ENCODE data around the gene LOXHD1.

LOXHD1 gene

DNA sequence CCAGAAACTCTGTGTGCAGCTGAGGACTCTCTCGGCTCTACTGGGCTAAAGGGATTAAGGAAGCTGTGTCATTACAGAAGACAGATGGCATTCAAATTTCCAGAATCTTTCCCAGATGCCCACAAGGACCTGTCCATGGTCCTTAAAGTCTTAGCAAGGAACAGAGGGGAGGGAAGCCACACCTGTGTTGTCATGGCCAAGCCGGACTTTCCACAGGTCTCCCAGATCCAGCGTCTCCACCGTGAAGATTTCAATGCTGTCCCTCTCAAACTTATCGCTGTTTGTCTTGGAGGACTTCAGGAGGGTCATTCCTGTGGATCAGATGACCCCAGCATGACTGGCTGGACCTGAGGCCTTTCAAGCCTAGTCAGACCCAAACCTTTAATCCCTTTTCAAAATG is 114.5 kb downstream of the LOXHD1 start:
- no peak for DNase-seq (ENCODE audit: low spot score)

DNA sequence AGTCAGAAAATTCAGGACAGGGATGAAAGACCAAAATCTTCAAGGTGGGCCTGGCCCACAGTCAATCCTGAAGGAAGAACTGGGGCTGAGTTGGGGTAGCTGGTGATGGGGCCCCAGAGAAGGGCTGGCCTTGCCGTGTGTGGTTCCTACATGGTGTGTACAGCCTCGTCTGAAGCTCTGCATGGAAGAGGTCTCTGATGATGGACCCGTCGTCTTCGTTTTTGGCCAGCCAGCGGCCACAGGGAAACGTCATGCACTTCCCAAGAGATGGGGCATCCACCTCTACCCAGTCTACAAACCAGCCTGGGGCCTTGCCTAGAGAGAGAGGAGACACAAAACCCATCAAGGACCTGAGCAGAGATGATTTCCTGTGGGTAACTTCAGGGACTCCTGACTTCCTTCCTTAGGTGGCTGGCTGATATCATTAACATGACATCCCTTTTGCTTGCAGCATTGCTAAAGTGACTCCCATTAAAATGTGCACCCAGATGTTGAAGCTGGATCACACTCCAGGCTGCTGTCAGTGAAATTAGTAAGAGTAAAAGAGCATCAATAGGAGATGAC is 115.3 kb downstream of the LOXHD1 start:
- DNase-seq (ENCODE audit: low spot score) = no peak

DNA sequence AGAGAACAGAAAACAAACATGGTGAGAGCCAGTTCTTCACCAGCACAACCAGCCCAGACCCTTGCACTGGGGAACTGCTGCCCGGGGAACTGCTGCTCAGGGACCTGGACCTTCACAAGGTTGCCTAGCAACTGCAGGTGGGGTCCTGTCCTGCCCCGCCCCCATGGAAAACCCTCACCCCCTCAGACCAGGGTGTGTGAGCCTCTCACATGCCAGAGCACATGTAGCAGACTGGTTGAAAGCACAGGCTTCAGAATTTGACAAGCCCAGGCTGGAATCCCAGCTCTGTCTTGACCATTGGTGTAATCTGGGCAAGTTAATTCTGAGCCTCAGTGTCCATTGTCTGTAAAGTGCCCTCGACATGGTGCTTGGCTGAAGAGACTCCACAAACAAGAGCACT is 118.6 kb downstream of the LOXHD1 start:
- DNase-seq (ENCODE audit: low spot score) = no peak

DNA sequence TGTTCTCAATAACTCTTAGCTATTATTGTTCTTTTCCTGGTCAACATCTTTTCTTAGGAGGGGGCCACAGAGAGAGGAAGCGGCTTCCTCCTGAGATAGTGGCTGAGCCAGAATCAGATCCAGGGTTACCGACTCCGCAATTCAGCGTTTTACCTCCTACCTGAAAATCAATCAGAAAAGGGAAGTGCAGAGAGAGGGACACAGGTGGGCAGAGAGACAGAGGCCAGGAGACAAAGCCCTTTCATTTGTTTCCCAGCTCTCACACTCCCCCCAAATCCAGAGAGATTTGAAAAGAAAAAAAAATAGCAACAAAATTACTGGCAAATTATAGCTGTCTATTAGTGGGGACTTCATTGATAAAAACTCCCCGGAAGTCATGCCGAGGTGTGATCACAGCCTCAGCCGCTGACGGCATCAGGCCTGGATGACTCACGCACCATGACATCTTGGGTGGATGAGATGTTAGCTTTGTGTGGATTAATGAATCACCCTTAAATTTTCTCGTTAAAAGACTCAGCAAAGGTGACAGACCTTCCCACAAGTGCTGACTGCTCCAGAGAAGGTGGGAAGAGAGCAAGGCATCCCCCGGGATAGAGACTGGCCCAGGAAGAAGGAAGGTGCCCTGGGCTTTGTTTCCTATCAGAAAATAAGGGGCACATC is 120.7 kb downstream of the LOXHD1 start:
- no peak for DNase-seq (ENCODE audit: low spot score)

DNA sequence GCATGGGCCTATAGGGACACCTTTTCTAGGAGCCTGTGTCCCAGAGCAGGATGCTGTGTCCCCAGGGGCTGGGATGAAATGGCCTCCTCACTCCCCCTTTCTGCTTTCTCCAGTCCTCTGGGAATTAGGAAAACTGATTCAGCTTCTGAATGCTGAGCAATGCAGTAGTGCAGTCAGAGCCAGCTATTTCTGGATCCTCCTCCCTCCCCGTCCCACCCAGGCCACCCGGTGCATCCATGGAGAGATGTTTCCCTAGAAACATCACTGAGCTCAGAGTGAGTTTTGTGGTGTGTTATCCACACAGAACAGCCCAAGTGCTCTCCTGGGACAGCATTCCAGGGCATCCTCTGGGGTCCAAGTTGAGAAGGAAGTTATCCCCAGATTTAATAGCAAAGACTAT is 125.5 kb downstream of the LOXHD1 start:
- DNase-seq (ENCODE audit: low spot score) = no peak

DNA sequence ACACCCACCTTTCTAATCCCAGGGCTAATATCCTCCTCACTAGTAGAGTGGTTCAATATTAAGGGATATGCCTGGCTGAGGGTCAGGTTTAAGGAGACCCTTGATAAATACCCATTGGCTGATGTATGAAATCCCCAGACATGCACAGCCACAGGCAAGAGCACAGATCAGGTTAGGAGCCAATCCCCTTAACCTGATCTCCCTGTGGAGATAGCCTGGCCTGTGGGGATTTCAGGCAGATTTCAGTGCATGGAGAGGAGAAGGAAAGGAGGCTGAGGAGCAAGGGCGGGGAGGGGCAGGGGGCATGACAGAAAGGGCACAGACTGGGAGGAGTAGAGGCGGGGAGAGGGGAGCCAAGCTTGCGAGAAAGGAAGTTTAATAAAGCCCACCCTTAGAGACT is 129.0 kb downstream of the LOXHD1 start:
- DNase-seq (ENCODE audit: low spot score) = no peak

DNA sequence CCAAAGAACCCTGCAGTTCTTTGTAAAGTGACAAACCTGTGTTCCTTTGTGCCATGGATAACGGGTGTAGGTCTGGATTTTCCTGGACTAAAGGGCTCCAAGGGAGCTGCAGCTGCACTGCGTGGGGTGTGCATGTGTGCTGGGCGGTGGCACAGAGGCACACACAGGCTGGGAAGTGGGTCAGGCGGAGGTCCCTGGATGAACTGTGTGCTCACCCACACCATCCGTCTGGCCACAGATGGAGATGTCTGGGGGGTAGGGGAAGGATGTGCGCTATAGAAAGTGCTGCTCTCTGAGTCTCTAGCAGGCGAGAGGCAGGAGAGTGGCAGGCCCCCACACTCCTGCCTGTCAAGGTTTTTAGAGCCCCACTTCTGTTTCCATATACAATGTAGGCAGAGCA is 137.2 kb downstream of the LOXHD1 start:
- no peak for DNase-seq (ENCODE audit: low spot score)

DNA sequence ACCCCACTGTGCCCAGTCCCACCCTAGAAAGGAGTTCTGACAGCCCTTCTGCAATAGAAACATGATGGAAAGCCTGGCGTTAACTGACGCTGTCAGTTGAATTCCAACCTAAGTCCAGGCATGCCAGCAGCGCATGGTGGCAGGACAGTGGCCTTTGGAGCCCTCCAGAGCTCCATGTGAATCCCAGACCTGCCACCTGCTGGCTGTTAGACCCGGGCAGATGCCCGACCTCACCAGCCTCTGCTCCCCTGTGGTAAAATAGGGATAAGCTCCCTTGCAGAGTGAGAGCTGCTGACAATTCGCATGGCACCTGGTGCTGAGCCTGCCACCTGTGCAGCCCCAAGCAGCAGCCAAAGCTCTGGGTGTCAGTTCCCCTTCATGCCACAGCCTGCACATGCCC is 138.6 kb downstream of the LOXHD1 start:
- no peak for DNase-seq (ENCODE audit: low spot score)

DNA sequence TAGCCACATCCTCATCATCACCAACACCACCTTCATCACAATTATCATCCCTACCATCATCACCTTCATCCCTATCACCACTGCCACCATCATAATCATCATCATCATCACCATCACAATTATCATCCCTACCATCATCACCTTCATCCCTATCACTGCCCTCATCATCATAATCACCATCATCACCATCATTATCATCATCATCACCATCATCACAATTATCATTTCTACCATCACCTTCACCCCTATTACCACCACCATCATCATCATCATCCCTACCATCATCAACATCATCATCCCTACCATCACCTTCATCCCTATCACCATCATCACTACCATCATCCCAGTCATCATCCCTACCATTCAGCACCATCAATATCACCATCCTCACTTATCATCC is 140.5 kb downstream of the LOXHD1 start:
- no peak for DNase-seq (ENCODE audit: low spot score)

DNA sequence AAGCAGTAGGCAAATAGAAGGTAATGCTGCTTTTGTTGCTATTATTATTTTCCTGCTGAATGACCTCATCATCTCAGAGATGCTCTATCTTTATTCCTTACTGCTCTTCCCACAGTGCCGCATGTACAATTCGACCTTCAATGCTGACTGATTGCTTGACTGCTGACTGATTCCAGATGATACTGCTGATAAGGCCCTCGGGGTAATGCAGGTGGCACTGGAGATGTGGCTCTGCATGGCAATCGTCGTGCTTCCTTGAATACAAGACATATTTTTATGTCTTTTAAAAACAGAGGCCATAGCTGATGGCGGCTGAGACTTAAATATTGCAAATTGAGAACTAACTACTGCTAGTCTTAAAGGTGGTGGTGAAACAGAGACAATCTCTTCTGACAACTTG is 146.6 kb downstream of the LOXHD1 start:
- no peak for DNase-seq (ENCODE audit: low spot score)

DNA sequence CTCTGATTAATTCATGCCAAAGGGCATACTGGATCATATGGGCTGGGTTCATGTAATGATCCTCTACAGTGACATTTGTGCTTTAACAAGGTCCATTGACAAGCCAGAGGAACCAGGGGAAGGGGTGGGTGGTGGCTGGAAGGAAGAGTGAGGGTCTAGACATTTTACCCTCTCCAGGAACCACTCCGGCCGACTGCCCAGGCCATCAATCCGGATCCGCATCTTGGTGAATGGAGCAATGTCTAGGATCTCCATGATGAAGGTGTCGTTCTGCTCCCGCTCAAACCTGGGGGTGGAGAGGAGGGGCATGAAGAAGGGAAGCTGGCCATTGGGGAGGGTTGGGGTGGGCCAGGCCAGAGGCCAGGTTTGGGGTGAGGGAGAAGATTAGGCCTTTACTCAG is 147.5 kb downstream of the LOXHD1 start:
- DNase-seq (ENCODE audit: low spot score) = no peak

DNA sequence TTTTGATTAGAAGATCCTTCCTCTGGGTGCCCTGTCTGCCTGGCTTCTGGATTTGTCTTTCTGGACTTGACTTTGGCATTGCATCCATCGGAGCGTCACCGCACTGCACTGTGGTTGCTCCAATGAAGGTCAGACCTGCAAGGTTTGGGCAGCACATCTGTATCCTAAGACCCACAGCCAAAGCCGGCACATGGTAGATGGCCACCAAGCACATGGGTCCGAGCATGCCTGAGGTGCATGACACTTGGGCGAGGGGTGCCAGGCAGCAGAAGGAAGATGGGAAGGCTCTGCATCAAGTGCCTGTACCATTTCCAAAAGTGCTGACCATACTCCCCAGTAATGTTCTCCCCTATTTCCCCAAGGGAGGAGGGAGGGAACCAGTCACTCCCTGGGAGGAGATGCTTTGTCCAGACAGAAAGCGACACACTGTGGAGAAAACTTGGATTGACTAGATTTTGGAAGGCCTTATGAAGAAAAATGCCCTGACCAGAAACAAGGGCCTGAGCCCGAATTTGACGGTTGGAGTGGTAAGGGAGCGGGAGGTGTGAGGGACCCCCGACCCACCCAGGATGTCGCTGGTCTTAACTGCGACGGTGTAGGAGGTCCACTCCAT is 149.9 kb downstream of the LOXHD1 start:
- DNase-seq (ENCODE audit: low spot score) = no peak

DNA sequence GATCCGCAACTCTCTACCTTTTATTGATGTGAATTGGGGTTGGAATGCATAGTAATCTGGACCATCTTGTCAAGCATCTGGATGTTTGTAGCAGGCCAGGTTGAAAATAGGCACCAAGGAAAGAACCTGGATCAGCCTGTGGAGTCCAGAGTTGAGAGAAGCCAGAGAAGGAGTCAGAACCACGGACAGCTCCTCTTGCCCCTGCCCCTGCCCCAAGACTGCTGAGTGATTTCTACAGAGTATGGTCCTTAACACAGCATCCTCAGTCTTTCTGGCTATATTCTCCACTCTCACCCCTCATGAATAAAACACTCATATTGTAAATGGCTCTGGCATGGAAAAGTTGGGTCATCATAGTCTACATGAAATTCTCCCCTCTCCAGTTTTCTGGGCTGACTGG is 154.6 kb downstream of the LOXHD1 start:
- no peak for DNase-seq (ENCODE audit: low spot score)

DNA sequence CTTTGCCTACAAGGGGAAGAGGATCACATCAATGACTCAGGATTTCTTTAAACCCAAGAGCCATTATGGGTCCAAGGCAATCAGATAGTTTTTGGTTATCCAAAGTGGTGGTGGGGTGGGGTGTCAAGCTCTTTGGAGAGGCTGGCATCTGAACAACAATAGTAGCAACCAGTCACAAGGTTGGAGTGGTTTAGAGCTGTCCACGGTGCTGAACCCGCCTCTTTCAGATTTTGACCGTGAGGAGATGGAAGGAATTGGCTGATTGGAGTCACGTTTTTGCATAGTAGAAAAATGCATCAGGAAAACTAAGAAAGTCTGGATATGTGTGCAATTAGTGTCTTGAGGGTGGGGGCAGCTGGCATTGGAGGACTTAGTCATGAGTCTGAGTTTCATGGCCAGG is 159.9 kb downstream of the LOXHD1 start:
- peak; percentile 10 for DNase-seq (ENCODE audit: low spot score)

DNA sequence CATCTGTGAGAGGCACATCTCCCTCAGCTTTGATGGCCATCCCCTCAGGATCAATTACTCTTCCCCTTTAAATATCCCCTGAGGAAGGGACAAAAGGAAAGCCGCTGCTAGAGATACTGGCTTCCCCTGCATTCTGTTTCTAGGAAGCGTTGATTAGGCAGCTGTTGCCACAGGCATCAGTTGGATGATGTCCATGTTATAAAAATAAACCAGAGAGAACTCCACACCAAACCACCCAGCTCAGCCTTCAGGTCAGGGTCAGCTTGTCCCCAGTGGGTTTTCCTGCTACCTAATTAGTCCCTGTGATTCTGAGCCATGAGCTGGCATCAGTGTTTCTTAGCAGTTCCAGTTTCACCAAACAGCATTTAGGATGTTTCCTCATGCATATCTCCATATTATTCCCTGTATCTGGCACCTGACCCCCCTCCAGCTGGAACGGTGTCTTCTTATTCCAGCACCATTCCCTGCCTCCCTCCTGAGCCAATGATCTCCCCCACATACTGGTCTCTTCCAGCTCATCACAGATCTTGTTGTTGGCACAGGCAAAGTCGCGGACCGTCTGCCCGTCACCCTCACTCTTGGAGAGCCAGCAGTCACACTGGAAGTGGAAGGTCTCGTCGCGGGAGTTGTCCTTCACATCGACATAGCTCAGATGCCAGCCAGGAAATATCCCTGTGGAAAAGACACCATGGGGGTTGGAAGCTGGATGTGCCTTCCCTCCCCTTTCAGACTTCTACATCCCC is 168.4 kb downstream of the LOXHD1 start:
- no peak for DNase-seq (ENCODE audit: low spot score)

DNA sequence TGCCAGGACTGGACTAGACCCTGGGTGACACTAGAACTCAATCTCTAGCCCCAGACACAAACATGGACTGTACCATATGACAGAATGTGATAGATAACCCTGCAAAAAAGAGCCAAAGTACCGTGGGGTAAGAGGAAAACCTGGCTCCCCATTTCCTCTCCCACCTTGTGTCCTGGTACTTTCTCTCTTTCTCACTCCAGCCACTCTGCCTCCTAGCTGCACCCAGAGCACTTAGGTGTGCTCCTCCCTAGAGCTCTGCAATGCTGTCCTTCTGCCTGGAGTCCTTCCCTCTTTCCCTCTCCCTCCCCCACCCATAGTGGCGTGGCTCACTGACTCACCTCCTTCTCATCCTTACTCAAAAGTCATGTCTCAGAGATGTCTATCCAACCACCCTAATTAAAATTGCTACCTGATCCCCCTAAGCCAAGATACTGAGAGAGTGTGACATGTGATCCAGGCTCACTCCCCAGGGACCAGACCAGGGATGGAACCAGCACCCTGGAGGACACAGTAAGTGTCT is 171.3 kb downstream of the LOXHD1 start:
- no peak for DNase-seq (ENCODE audit: low spot score)

DNA sequence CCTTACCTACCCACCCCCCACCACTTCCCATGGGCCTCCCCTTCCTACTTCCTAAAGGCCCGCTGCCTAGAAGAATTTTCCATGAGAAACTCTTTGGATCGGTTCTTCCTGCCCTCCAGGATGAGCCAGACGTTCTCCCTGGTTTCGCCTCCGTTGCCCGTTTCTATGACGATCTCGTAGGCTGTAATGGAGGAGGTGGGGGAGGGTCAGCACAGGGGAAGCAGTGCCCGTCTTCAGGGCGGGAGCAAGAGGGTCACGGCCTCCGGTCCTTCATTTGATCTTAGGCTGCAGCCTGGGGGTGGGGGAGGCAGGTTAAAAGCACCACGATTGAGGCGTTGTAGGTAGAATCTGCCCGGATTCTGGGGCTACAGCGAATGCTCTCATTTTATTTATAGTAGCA is 172.0 kb downstream of the LOXHD1 start:
- no peak for DNase-seq (ENCODE audit: low spot score)

DNA sequence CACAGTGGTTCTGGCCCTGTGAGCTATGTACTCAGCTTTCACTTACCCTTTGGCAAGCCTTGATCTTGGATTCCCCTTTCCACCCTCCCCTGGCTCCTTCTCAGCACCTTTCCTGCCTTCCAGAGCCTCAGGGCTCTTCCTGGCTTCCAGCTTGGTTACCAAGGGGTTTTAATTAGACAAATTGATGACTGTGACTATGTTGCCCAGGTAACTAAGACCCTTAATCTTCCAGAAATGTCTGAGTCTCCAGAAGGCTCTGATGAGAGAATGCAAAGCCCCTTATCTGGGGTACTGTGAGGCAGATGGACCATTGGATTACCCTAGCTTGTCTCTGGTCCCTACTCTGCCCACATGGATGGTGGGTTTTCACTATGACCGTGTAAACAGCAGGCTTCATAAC is 174.2 kb downstream of the LOXHD1 start:
- DNase-seq (ENCODE audit: low spot score) = no peak

DNA sequence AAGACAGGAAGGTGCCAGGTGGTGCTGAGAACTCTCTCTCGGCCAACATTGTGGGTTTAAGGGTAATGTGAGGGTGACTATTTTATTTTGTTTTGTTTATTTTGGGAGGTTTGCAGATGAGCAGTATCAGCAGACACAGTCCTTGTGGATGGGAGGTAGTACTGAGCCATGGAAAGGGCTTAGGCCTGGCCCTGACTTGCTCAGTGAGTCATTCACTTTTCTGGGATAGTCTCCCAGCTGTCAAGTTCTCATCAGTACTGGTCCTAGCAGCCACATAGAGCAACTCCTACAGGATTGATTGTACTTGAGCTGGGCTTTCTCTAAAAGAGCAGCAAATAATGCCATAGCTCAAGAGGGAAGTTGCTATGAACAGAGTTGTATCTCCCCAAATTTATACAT is 175.2 kb downstream of the LOXHD1 start:
- DNase-seq (ENCODE audit: low spot score) = no peak

DNA sequence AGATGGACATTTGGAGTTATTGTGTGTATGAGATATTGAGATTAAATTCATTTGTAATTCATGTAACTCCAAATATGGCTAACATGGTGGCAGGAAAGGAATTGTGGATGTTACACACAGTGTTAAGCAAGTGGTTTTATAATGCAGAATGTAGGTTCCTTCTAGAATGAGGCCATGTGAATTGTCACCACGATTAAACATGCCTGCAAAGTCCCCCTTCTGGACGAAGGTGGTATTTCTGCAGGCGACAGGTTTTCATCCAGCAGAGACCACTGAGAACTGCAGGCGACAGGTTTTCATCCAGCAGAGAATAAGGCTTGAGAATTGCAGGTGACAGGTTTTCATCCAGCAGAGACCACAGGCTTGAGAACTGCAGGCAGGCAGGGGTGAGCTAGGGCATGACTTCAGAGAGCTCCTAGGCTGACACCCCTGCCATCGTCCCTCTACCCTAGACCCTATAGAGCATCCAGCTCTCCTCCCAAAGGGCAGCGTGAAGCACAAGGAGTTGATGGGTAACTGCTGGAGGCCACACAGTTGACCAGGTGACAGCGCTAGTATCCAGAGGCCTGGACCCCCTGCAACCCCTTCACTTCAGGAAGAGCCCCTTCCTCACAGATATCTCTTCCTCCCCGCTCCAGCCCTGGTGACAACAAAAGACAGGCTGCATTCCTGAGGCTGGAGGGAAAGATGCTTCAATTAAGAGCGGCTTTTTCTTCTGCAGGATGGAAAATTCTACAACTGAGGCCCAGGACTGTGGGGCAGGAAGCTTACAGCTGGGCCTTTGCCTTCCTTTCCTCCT is 175.8 kb downstream of the LOXHD1 start:
- DNase-seq (ENCODE audit: low spot score) = peak; percentile 41

DNA sequence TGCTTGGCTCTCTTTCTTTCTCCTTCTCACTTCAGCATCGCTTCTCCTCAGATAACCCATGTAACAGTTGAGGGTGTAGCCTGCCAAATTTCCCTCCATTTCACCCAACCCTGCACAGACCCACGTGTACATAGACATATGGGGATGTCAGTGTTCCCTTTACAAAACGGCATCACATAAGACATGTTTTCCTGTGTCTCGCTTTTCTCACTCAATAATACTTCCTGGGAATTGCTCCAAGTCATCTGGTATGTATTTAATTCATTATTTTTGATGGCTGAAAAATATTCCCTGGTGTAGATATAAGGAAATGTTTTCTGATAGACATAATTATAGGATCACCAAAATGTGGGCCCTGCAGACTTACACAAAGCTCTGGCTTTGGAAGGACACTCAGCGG is 176.8 kb downstream of the LOXHD1 start:
- DNase-seq (ENCODE audit: low spot score) = no peak

DNA sequence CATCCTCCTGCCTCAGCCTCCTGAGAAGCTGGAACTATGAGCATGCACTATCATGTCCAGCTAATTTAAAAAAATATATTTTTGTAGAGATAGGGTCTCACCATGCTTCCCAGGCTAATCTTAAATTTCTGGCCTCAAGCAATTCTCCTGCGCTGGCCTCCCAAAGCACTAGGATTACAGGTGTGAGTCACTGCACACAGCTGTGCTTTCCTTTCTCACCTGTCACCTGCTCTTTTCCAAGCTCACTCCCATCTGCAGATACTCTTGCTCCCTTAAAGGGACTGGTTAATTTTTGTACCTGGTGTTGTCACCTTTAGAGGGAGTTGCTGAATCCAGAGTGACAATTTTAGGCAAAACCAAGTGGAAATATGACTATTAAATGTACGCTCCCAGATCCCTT is 178.2 kb downstream of the LOXHD1 start:
- no peak for DNase-seq (ENCODE audit: low spot score)

Measured in activated CD4-positive, alpha-beta T cell treated with anti-CD3 and anti-CD28 coated beads, Interleukin-2, Interleukin-4, amounts not matched to agents 100 ng/mL and 50 ng/mL, durations not matched to agents 16 hours and 8 hours (primary cell).